SW 1271 (cell line): Measurements from ENCODE around the gene PTGDR2.

Experiments used
- DNase-seq, 2 experiments: peaks; one replicate each; lab custom pipeline; 2025; lab: John Stamatoyannopoulos, UW

PTGDR2 gene

GRCh38 chr11:60858731-60859464 is 3.1 kb upstream of the PTGDR2 start:
- DNase-seq = no peak

- DNase-seq = no peak
Measured at GRCh38 chr11:60858236-60858635, 2.5 kb upstream of the PTGDR2 start.

- no peak for DNase-seq
Measured at GRCh38 chr11:60857378-60858232, 1.9 kb upstream of the PTGDR2 start.

- DNase-seq = no peak
Measured at GRCh38 chr11:60854847-60855725, 664 bp downstream of the PTGDR2 start.

GRCh38 chr11:60854140-60854846 is 1.5 kb downstream of the PTGDR2 start:
- DNase-seq = no peak

GRCh38 chr11:60852982-60853950 is 2.5 kb downstream of the PTGDR2 start:
- DNase-seq = no peak

GRCh38 chr11:60852117-60852981 is 3.4 kb downstream of the PTGDR2 start:
- DNase-seq = no peak

GRCh38 chr11:60851327-60852104 is 4.2 kb downstream of the PTGDR2 start:
- DNase-seq = no peak

- DNase-seq = no peak
Measured at GRCh38 chr11:60849641-60850520, 5.9 kb downstream of the PTGDR2 start.

GRCh38 chr11:60848714-60849151 is 7.0 kb downstream of the PTGDR2 start:
- no peak for DNase-seq

GRCh38 chr11:60847896-60848295 is 7.9 kb downstream of the PTGDR2 start:
- DNase-seq = no peak

- no peak for DNase-seq
Measured at GRCh38 chr11:60847281-60847680, 8.5 kb downstream of the PTGDR2 start.

- no peak for DNase-seq
Measured at GRCh38 chr11:60845338-60845737, 10.4 kb downstream of the PTGDR2 start.

GRCh38 chr11:60844870-60845221 is 10.9 kb downstream of the PTGDR2 start:
- no peak for DNase-seq

GRCh38 chr11:60844045-60844869 is 11.5 kb downstream of the PTGDR2 start:
- DNase-seq = no peak

- no peak for DNase-seq
Measured at GRCh38 chr11:60842668-60843600, 12.8 kb downstream of the PTGDR2 start.
